ENCODE results near the gene TOMM70. TPM values are rescaled to one million over a fixed set of nuclear protein-coding genes. Genes with fewer than 3 reads are reported as not detected.
A peak's percentile ranks its signal among the peaks of the same experiment; 100 is the strongest.

Gene TOMM70
- total and polyA plus RNA-seq, 10 of the 15 experiments (the other 5 are each of a cell fraction or from before 2014, with no cell fraction given) = 12.7 to 64.1 (median 41.3) TPM

DNA sequence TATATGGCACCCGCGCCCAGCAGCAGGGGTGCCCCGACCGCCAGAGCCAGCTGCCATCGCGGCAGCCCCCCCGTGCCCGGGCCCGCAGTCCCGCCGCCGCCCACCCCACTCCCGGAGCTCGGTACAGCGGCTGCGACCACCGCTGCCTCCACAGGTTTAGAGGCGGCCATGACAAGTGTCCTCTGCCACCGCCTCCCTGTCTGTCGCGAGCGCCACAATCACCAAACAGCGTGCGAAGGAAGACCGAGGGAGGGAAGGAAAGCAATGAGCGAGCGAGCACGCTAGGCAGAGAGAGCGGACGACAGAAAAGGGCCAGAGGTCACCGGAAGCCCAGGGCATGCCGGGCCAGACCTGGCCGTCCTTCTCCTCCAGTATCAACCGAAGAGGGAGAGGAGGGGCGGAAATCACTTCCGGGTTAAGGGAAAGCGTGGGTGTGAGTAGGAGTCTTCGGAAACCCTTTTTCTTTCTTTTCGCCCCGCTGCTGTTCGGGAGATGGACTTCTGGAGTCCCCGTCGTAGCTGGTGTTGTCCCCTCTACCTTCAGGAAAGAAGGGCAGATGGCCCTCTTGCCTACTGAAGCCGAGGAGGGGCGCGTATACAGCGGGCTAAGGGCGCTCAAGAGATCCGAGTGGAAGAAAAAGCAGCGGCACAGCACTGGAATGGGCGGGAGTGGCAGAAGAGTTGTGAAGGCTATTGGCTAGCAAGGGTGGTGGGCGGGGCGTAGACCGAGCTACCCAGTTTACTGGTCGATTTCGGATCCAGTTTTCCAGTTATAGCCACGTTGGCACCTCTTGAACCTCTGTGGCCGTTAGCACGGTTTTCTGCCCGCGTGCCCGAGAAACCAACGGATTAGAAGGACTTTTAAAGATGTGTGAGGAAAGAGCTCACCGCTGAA is at the start of gene TOMM70, which contains the start of gene LNP1 (continued):
- TF ChIP-seq, protein P1, sequence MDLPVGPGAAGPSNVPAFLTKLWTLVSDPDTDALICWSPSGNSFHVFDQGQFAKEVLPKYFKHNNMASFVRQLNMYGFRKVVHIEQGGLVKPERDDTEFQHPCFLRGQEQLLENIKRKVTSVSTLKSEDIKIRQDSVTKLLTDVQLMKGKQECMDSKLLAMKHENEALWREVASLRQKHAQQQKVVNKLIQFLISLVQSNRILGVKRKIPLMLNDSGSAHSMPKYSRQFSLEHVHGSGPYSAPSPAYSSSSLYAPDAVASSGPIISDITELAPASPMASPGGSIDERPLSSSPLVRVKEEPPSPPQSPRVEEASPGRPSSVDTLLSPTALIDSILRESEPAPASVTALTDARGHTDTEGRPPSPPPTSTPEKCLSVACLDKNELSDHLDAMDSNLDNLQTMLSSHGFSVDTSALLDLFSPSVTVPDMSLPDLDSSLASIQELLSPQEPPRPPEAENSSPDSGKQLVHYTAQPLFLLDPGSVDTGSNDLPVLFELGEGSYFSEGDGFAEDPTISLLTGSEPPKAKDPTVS (IDR thresholded peaks at IDR 0.05; ENCODE audit: low read depth, low read length) = no peak
- no peak for TF ChIP-seq SUZ12 (IDR thresholded peaks at IDR 0.05; ENCODE audit: unreplicated experiment)
- TF ChIP-seq IKZF1 (conservative IDR thresholded peaks at IDR 0.05) = peak; percentile 88
- TF ChIP-seq STAT1 (conservative IDR thresholded peaks at IDR 0.05) = no peak
- no peak for TF ChIP-seq BRCA1 (IDR thresholded peaks at IDR 0.05; ENCODE audit: low read depth, low read length)
- no peak for TF ChIP-seq FOS (IDR thresholded peaks at IDR 0.05; ENCODE audit: borderline replicate concordance, extremely low read depth, insufficient read length)
- no peak for TF ChIP-seq BCL11A (IDR thresholded peaks at IDR 0.05; ENCODE audit: low read depth, low read length)
- TF ChIP-seq MYB (IDR thresholded peaks at IDR 0.05; ENCODE audit: borderline replicate concordance, low read depth, low read length) = peak; percentile 38; the same call in 1 of the 2 replicates
- TF ChIP-seq, protein P2, sequence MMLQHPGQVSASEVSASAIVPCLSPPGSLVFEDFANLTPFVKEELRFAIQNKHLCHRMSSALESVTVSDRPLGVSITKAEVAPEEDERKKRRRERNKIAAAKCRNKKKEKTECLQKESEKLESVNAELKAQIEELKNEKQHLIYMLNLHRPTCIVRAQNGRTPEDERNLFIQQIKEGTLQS (IDR thresholded peaks at IDR 0.05; ENCODE audit: borderline replicate concordance, extremely low read depth, low read depth, low read length) = no peak
- TF ChIP-seq, protein P3, sequence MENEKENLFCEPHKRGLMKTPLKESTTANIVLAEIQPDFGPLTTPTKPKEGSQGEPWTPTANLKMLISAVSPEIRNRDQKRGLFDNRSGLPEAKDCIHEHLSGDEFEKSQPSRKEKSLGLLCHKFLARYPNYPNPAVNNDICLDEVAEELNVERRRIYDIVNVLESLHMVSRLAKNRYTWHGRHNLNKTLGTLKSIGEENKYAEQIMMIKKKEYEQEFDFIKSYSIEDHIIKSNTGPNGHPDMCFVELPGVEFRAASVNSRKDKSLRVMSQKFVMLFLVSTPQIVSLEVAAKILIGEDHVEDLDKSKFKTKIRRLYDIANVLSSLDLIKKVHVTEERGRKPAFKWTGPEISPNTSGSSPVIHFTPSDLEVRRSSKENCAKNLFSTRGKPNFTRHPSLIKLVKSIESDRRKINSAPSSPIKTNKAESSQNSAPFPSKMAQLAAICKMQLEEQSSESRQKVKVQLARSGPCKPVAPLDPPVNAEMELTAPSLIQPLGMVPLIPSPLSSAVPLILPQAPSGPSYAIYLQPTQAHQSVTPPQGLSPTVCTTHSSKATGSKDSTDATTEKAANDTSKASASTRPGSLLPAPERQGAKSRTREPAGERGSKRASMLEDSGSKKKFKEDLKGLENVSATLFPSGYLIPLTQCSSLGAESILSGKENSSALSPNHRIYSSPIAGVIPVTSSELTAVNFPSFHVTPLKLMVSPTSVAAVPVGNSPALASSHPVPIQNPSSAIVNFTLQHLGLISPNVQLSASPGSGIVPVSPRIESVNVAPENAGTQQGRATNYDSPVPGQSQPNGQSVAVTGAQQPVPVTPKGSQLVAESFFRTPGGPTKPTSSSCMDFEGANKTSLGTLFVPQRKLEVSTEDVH (IDR thresholded peaks at IDR 0.05; ENCODE audit: low read depth, partially characterized antibody) = peak; percentile 88
- TF ChIP-seq ATF7 (IDR thresholded peaks at IDR 0.05; ENCODE audit: low read depth) = peak; percentile 66
- TF ChIP-seq IKZF2 (IDR thresholded peaks at IDR 0.05) = peak; percentile 58 to 72; a peak in 2 of 4 replicates
- TF ChIP-seq TARDBP (IDR thresholded peaks at IDR 0.05; ENCODE audit: borderline replicate concordance) = no peak; the same call in 1 of the 2 replicates
- TF ChIP-seq, protein P4, sequence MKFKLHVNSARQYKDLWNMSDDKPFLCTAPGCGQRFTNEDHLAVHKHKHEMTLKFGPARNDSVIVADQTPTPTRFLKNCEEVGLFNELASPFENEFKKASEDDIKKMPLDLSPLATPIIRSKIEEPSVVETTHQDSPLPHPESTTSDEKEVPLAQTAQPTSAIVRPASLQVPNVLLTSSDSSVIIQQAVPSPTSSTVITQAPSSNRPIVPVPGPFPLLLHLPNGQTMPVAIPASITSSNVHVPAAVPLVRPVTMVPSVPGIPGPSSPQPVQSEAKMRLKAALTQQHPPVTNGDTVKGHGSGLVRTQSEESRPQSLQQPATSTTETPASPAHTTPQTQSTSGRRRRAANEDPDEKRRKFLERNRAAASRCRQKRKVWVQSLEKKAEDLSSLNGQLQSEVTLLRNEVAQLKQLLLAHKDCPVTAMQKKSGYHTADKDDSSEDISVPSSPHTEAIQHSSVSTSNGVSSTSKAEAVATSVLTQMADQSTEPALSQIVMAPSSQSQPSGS (IDR thresholded peaks at IDR 0.05; ENCODE audit: low read length) = no peak
- TF ChIP-seq, protein P5, sequence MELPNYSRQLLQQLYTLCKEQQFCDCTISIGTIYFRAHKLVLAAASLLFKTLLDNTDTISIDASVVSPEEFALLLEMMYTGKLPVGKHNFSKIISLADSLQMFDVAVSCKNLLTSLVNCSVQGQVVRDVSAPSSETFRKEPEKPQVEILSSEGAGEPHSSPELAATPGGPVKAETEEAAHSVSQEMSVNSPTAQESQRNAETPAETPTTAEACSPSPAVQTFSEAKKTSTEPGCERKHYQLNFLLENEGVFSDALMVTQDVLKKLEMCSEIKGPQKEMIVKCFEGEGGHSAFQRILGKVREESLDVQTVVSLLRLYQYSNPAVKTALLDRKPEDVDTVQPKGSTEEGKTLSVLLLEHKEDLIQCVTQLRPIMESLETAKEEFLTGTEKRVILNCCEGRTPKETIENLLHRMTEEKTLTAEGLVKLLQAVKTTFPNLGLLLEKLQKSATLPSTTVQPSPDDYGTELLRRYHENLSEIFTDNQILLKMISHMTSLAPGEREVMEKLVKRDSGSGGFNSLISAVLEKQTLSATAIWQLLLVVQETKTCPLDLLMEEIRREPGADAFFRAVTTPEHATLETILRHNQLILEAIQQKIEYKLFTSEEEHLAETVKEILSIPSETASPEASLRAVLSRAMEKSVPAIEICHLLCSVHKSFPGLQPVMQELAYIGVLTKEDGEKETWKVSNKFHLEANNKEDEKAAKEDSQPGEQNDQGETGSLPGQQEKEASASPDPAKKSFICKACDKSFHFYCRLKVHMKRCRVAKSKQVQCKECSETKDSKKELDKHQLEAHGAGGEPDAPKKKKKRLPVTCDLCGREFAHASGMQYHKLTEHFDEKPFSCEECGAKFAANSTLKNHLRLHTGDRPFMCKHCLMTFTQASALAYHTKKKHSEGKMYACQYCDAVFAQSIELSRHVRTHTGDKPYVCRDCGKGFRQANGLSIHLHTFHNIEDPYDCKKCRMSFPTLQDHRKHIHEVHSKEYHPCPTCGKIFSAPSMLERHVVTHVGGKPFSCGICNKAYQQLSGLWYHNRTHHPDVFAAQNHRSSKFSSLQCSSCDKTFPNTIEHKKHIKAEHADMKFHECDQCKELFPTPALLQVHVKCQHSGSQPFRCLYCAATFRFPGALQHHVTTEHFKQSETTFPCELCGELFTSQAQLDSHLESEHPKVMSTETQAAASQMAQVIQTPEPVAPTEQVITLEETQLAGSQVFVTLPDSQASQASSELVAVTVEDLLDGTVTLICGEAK (IDR thresholded peaks at IDR 0.05; ENCODE audit: borderline replicate concordance) = peak; percentile 97
- TF ChIP-seq GABPA (IDR thresholded peaks at IDR 0.05; ENCODE audit: low read depth) = peak; percentile 99
- TF ChIP-seq RB1 (IDR thresholded peaks at IDR 0.05; ENCODE audit: borderline replicate concordance) = 0 out of 2 replicates have a peak, but pooled peaks have one; percentile 18
- TF ChIP-seq CREB1 (IDR thresholded peaks at IDR 0.05; ENCODE audit: low read depth) = peak; percentile 62; the same call in 1 of the 2 replicates
- no peak for TF ChIP-seq ZNF24 (IDR thresholded peaks at IDR 0.05)
- peak; percentile 86 for TF ChIP-seq POLR2A (IDR thresholded peaks at IDR 0.05; ENCODE audit: low read depth, low read length)
